ENCODE measurements around the gene ANKRD44.
"Not testable (repeated sequence)": the region's sequence is repeated elsewhere in the genome, so short reads cannot be mapped to it uniquely, and the experiment has no call there.

ANKRD44 gene

GRCh38 chr2:197315371-197315770, 4.8 kb upstream of the ANKRD44 start:
- no peak for DNase-seq

GRCh38 chr2:197312186-197312585, 1.6 kb upstream of the ANKRD44 start:
- DNase-seq, result no peak

DNA sequence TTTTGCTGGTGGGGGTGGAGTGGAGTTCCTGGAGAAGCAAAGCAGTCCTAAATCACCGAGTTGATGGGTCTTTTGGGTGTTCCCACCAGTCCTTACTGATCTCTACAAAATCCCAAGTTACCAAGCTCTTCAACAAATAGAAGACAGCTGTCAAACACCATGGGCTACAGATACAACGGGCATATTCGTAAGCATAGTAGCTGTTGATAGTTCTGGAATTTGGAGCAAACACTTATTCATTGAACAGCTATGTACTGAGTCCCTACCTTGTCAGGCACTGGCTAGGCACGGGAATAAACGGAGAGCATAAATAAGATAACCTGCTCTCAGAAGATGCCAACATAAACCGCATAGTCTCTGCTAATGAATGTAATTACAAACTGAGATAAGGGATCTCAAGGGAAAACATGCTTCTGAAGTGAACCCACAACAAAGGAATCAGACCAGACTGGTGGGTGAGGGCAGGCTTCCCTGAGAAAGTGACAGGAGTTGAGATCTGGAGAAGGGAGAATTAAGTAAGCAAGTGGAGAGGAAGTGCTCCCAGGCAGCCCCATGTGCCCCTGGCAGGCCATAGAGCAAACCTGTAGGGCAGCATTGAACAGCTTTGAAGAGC, 947 bp upstream of the ANKRD44 start:
- DNase-seq, result no peak

DNA sequence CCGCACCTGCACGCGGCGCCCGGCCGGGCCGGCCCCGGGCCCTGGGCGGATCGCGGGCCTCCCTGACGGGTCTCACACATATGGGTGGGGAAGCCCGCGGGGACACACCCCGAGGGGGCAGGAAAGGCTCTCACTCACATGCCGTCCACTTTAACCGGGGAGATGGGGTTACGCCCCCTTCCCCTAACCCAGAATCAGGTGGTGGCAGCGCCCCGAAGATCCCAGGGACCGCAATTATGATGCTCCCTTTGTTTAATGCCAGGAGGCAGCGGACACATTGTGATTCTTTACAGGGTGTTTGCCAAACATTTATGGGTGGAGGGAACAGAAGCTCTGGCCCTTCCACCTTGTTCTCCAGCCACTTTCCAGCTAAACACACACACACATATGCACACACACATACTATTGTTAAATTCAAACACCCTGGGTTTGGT, 424 bp upstream of the ANKRD44 start:
- no peak for DNase-seq

GRCh38 chr2:197309691-197310231, 819 bp downstream of the ANKRD44 start:
- no peak for DNase-seq

GRCh38 chr2:197308996-197309690, 1.4 kb downstream of the ANKRD44 start:
- DNase-seq, result no peak

DNA sequence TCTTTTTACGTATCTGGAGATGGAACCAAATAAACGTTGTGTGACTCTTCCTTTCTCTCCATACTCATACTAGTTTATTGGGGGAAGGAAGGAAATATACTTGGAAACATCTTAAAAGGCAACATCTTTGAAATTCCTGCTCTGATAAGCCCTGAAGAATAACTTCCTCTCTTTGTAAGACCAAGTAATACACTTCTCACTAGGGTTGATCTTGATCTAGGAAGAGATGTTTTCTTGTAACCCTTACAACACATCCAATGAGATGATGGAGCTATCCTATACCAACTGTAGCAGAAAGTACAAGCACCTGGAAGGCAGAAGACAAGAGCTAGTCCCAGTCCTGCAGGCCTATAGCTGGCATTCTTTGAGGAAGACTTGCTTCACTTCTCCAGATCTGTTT, 2.0 kb downstream of the ANKRD44 start:
- DNase-seq, result no peak

DNA sequence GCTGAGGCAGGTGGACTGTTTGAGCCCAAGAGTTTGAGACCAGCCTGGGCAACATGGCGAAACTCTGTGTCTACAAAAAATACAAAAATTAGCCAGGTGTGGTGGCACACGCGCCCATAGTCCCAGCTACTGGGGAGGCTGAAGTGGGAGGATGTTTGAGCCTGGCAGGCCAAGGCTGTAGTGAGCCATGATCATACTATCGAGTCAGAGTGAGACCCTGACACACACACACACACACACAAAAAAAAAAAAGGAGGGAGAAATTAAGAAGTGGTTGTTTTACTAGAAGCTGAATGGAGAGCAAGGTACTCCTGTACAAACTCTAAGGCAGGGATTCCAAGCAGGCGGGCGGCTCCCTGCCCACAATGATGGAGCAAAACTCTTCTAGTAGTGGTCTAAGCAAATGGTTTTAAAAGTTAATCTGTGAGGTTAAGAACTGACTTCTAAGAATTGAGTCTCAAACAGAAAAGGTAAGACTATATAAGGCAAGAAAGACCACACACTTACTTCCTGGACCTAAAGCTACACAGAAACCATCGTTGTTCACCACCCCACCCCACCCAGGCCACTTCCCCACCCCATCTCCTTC, 2.6 kb downstream of the ANKRD44 start:
- no peak for DNase-seq

GRCh38 chr2:197307236-197307932, 3.2 kb downstream of the ANKRD44 start:
- DNase-seq, result no peak

- no peak for DNase-seq
Observed at GRCh38 chr2:197306696-197307040, 3.9 kb downstream of the ANKRD44 start.

GRCh38 chr2:197306024-197306695, 4.4 kb downstream of the ANKRD44 start:
- no peak for DNase-seq

DNA sequence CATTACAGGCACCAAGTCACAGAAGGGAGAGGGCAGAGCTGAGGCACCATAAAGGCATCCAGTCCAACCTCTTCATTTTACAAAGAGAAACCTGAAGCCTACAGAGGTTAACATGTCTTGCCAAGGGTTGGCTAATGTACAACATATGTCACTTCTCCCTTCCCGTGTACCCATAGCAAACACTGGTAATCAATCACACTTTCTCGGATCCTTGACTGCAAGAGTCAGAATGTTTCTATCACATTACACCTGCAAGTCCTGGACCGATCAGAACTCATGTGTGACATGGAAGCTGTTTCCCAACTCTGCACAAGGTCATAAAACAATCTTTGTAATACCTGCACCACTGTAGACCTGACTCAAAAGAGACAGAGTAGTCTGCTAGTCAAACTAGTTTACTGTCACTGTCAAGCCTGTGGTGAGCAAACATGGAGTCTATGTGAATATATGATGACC, 6.0 kb downstream of the ANKRD44 start:
- no peak for DNase-seq

- DNase-seq, result no peak
Observed at GRCh38 chr2:197300139-197300538, 10.4 kb downstream of the ANKRD44 start.

DNA sequence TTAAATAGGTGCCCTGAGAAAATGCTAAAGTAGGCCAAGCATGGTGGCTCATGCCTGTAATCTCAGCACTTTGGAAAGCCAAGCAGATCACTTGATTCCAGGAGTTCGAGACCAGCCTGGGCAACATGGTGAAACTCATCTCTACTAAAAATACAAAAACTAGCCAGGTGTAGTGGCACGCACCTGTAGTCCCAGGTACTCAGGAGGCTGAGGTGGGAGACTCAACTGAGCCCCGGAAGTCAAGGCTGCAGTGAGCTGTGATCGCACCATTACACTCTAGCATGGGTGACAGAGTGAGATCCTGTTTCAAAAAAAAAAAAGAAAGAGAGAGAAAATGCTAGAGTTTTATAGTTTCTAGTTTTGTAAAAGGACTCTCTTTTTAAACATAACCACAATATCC, 12.0 kb downstream of the ANKRD44 start:
- DNase-seq, result no peak

- no peak for DNase-seq
Observed at GRCh38 chr2:197297772-197298318, 12.7 kb downstream of the ANKRD44 start.

DNA sequence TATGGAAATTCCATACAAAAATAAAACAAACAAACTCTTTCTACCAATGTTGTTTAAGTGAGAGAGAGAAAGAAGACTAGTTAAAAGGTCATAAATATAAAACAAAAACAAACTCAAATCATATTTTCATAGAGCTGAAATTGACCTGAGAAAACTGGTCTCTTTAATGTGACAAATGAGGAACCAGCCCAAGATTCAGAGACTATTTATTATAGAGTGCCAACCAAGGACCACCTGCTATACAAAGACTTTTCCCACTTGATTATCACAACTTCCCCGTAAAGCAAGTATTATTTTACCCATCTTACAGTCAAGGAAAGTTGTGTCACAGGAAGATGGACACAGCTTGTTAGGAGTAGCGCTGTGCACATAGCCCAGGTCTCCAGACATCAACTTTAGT, 13.3 kb downstream of the ANKRD44 start:
- no peak for DNase-seq

DNA sequence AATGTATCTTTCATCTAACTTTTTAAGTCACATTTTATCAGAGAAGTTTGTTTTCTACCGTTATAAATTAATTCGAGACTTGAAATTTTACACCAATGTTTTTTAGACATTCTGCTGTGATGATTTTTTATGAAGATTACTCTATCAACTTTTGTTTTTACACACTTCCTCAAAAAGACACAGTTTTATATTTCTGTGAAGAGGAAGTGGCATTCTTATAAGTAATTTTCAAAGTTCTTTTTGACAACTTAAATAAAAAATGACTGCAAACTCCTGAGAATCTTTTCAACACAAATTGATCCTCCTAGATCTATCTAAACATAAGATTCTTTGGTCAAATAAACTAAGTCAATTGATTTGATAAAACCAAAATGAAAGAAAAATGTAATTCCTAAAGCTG, 13.7 kb downstream of the ANKRD44 start:
- DNase-seq, result no peak

DNA sequence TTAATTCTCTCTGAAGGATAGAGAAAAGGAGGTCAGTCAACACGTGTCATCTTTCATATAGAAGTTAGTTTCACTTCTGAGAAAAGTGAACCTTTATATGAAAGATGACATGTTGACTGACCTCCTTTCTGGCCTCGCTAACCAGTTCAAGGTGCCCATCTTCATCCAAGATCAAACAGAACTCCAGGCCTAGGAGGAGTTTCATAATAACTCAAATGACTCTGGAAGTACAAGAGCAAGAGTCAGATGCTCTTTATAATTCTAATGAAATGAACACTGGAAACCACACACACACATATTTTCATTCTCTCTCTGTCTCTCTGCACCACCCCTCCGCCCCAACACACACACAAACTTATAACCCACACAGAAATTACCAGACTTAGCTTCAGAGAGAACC, 16.3 kb downstream of the ANKRD44 start:
- no peak for DNase-seq

DNA sequence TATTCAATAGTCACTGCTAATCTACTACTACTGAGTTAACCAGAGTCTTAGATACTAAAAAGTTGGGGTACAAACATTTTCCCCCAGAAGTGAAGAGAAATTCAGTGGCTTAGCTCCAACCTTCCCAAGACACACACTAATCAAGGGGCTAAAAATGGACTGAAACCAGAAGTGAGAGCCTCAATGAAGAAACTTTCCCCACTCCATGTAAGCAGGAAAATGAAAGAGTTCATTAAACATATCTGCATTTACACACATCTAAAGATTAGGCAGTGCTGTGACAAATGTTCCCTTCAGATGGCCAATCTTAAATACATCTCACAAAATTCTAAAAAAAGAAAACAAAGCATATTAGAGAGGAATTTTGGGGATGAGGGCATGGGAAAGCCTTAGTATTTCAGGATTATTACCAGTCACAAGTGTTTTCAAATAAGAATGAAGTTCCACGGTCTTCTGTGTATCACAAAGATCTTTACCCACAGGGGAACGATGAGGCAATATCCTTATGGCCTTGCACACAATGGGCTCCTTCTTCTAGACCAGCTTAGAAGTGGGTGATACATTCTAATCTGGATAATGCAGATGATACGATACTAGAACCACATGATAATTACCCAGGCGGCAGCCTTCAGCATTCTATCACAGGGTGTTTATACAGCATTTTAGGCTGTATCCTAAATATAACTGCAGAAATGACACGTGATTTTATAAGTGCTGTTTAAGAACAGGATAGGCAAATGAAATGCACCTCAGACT, 17.1 kb downstream of the ANKRD44 start:
- DNase-seq, result no peak

- no peak for DNase-seq
Observed at GRCh38 chr2:197292619-197293018, 18.0 kb downstream of the ANKRD44 start.

- DNase-seq, result not testable (repeated sequence)
Observed at GRCh38 chr2:197287596-197287932, 23.0 kb downstream of the ANKRD44 start.

Data from activated CD4-positive, alpha-beta T cell treated with anti-CD3 and anti-CD28 coated beads for 1 hour (primary cell).